Glutamatergic neuron (in vitro differentiated cells): ENCODE results near the gene SUN5. TPM values are rescaled to one million over a fixed set of nuclear protein-coding genes. Genes with fewer than 3 reads are reported as not detected.

Source experiments
- DNase-seq: peaks from one replicate; pipeline ENCODE4 v3.0.0; 2022
- H3K27ac Mint-ChIP-seq: one replicate; pipeline ENCODE4 v1.8.0; 2020; ENCODE audit warnings: mild to moderate bottlenecking, mixed read lengths, inconsistent platforms; ENCODE audit not compliant: unreplicated experiment
- H3K27me3 Mint-ChIP-seq: one replicate; pipeline ENCODE4 v1.8.0; 2020; ENCODE audit warnings: mild to moderate bottlenecking, moderate library complexity, mixed read lengths, inconsistent platforms; ENCODE audit not compliant: unreplicated experiment
- H3K36me3 Mint-ChIP-seq: one replicate; pipeline ENCODE4 v1.8.0; 2020; ENCODE audit warnings: mild to moderate bottlenecking, mixed read lengths, inconsistent platforms; ENCODE audit not compliant: unreplicated experiment
- H3K4me1 Mint-ChIP-seq: one replicate; pipeline ENCODE4 v1.8.0; 2020; ENCODE audit warnings: mild to moderate bottlenecking, low read depth, mixed read lengths, inconsistent platforms; ENCODE audit not compliant: unreplicated experiment
- H3K4me3 Mint-ChIP-seq: one replicate; pipeline ENCODE4 v1.8.0; 2020; ENCODE audit warnings: mild to moderate bottlenecking, mixed read lengths, inconsistent platforms; ENCODE audit not compliant: unreplicated experiment
- H3K9me3 Mint-ChIP-seq: one replicate; pipeline ENCODE4 v1.8.0; 2020; ENCODE audit warnings: mild to moderate bottlenecking, moderate library complexity, mixed read lengths, inconsistent platforms; ENCODE audit not compliant: unreplicated experiment
- total RNA-seq: library from RNA; stranded (reverse); fragmentation: NEBNext Ultra II Directional; extraction: Animal tissue kit (Norgen Biotek cat#: 25700); gene quantifications from one replicate; pipeline ENCODE4 v1.2.1, GENCODE V29; 2021; ENCODE audit not compliant: unreplicated experiment
- TF ChIP-seq, protein P1 (sequence below): fragments of 200-600 bp; sonication (generic); IDR thresholded peaks from one replicate; pipeline ENCODE4 v1.5.0; 2021; ENCODE audit not compliant: partially characterized antibody, unreplicated experiment

SUN5 gene
- total RNA-seq, 1 donor from 2014 or later = not detected

DNA sequence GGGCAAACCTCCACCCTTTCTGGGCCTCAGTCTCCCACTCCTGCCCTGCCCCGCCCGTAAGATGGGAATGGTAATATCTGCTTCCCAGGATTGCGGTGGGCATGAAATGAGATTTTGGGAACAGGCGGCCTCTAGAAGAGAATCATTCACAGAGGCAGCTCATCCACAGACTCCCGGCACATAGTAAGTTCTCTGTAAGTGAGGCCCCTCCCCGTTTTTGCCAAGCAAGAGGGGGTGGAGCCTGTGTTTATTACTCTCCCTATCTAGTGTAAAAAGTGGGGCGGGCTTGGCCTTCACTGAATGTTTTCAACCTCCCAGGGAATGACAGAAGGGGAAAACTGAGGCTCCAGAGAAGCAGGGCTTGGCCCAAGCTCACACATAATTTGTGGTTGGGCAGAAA is 20.0 kb downstream of the SUN5 start:
- H3K27me3 Mint-ChIP-seq = no peaks in the 10 kb centered on the region
- TF ChIP-seq, protein P1, sequence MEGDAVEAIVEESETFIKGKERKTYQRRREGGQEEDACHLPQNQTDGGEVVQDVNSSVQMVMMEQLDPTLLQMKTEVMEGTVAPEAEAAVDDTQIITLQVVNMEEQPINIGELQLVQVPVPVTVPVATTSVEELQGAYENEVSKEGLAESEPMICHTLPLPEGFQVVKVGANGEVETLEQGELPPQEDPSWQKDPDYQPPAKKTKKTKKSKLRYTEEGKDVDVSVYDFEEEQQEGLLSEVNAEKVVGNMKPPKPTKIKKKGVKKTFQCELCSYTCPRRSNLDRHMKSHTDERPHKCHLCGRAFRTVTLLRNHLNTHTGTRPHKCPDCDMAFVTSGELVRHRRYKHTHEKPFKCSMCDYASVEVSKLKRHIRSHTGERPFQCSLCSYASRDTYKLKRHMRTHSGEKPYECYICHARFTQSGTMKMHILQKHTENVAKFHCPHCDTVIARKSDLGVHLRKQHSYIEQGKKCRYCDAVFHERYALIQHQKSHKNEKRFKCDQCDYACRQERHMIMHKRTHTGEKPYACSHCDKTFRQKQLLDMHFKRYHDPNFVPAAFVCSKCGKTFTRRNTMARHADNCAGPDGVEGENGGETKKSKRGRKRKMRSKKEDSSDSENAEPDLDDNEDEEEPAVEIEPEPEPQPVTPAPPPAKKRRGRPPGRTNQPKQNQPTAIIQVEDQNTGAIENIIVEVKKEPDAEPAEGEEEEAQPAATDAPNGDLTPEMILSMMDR = no peak
- no peaks in the 10 kb centered on the region for H3K36me3 Mint-ChIP-seq
- H3K4me3 Mint-ChIP-seq = no peak overlapping the region
- no peak overlapping the region for H3K27ac Mint-ChIP-seq
- H3K4me1 Mint-ChIP-seq = peaks cover 6% of the 10 kb centered on the region
- H3K9me3 Mint-ChIP-seq = peaks cover 2% of the 10 kb centered on the region
- no peak for DNase-seq

DNA sequence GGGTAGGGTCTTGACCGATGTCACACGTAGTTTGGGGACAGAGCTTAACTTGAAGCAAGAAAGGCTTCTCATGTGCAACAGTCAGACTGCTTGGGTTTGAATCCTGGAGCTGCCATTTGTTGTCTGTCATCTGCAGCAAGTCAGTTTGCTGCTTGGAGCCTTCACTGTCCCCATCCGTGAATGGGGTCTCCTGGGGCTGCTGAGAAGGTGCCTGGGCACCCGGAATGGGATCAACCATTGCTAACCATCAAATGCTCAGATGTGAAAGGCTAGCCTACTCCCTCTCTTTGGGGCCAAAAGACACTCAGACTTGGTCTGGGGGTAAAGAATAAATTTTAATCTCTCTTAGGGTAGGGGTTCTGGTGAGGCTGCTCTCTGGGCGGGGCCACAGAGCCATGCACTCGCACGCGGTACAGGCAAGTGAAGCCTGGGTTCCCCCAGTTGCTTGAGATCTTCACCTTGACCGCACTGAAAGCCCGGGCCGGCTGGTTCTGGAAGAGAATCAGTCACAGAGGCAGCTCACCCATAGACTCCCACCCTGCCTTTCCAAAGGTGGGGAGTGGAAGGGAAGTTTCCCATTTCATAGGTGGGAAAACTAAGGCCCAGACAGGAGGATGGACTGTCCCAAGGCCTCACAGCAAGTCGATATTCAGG is 20.6 kb downstream of the SUN5 start:
- DNase-seq = no peak
- H3K4me3 Mint-ChIP-seq = no peak overlapping the region
- H3K9me3 Mint-ChIP-seq = peaks cover 2% of the 10 kb centered on the region
- H3K27ac Mint-ChIP-seq = no peak overlapping the region
- TF ChIP-seq, protein P1 = no peak
- peaks cover 6% of the 10 kb centered on the region for H3K4me1 Mint-ChIP-seq
- no peaks in the 10 kb centered on the region for H3K36me3 Mint-ChIP-seq
- H3K27me3 Mint-ChIP-seq = no peaks in the 10 kb centered on the region

DNA sequence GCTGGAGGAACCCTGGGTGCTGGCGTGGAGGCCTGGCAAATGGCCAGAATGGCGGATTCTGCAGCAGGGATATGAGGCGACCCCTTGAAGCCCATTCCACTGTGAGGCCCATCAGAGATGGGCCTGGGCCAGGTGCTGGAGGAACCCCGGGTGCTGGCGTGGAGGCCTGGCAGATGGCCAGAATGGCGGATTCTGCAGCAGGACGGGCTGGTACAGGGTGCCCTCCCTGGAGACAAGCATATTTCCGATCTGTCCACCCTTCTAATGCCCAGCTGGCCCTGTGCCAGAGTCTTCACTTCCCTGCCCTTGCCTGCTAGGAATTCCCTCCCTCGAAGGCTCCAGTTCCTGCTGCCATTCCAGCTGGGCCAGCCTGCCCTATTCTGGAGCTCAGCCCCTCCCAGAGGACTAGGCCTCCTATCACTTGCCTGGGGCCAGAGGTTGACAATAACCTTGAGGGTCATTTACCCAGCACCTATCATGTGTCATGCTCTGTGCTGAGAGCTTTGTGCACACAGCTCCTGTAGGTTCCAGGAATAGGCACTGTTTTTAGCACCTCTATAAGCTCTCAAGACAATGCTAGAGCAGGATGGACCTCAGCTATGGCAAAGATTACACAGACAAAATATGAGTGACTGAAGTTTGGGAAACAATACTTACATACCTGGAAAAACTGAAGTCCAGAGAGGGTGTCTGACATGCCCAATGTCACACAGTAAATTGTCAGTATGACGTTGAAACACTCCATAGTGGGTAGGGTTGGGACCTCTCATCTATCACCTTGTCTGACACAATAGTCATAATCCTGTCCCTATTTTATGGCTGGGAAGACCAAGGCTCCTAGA is 21.4 kb downstream of the SUN5 start:
- Mint-ChIP-seq H3K4me3 (no peak overlapping the region), H3K27me3 (no peaks in the 10 kb centered on the region), H3K36me3 (no peaks in the 10 kb centered on the region), H3K4me1 (peaks cover 6% of the 10 kb centered on the region), H3K9me3 (peaks cover 2% of the 10 kb centered on the region), H3K27ac (no peak overlapping the region)
- peak; percentile 34 for DNase-seq
- TF ChIP-seq, protein P1 = no peak

DNA sequence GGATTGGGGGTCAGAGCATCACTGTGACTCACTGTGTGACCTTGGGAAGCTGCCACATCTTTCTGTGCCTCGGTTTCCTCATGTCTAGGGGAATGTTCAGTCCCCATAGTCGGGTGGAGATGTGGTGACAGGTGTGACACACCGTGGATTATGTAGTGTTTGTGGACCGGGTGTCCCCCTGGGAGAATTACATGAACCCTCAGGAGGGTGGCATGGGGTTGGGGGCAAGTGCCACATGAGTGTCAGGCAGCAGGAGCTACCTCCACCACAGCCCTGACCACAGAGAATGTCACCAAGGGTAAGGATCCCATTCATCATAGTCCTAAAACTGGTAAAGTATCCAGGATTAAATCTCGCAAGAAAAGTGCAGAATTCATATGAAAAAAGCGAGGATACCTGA is 23.2 kb downstream of the SUN5 start:
- H3K4me3 Mint-ChIP-seq = no peak overlapping the region
- no peaks in the 10 kb centered on the region for H3K36me3 Mint-ChIP-seq
- DNase-seq = no peak
- no peaks in the 10 kb centered on the region for H3K27me3 Mint-ChIP-seq
- no peak overlapping the region for H3K27ac Mint-ChIP-seq
- H3K4me1 Mint-ChIP-seq = peaks cover 6% of the 10 kb centered on the region
- TF ChIP-seq, protein P1 = no peak
- H3K9me3 Mint-ChIP-seq = peaks cover 2% of the 10 kb centered on the region
